Epithelial cell of prostate (primary cell): ENCODE data around the gene MEGF11.

ENCODE experiments used
- DNase-seq: peaks from one replicate; pipeline ENCODE4 v3.0.0-alpha.2; 2011; ENCODE audit warnings: low read depth, low spot score
- H3K27ac ChIP-seq: fragments of 450-650 bp; 2 replicates; pipeline ENCODE4 v1.5.1; 2017; ENCODE audit warnings: mild to moderate bottlenecking

MEGF11 gene

GRCh38 chr15:66153549-66154415 lies 99.8 kb downstream of the MEGF11 start:
- DNase-seq: no peak
- H3K27ac ChIP-seq: no peak overlapping the region

- H3K27ac ChIP-seq: no peak overlapping the region
Measured at GRCh38 chr15:66152650-66153049, 100.9 kb downstream of the MEGF11 start.

GRCh38 chr15:66151809-66152208 lies 101.7 kb downstream of the MEGF11 start:
- H3K27ac ChIP-seq: no peak overlapping the region
- no peak for DNase-seq

More at GRCh38 chr15:66152650-66153049, 100.9 kb downstream of the MEGF11 start:
- no peak for DNase-seq

- no peak for DNase-seq
- no peak overlapping the region for H3K27ac ChIP-seq
Measured at GRCh38 chr15:66149871-66150270, 103.7 kb downstream of the MEGF11 start.

- no peak for DNase-seq
- H3K27ac ChIP-seq: no peak overlapping the region
Measured at GRCh38 chr15:66148187-66148586, 105.4 kb downstream of the MEGF11 start.

GRCh38 chr15:66147440-66147839 lies 106.1 kb downstream of the MEGF11 start:
- no peak overlapping the region for H3K27ac ChIP-seq
- no peak for DNase-seq

- H3K27ac ChIP-seq: no peak overlapping the region
- no peak for DNase-seq
Measured at GRCh38 chr15:66145726-66146182, 107.8 kb downstream of the MEGF11 start.

- H3K27ac ChIP-seq: no peak overlapping the region
- DNase-seq: no peak
Measured at GRCh38 chr15:66144978-66145725, 108.4 kb downstream of the MEGF11 start.

GRCh38 chr15:66142285-66142684 lies 111.3 kb downstream of the MEGF11 start:
- DNase-seq: no peak
- no peak overlapping the region for H3K27ac ChIP-seq

GRCh38 chr15:66139591-66140207 lies 113.9 kb downstream of the MEGF11 start:
- no peak overlapping the region for H3K27ac ChIP-seq
- DNase-seq: no peak

- H3K27ac ChIP-seq: no peak overlapping the region
- DNase-seq: no peak
Measured at GRCh38 chr15:66138892-66139590, 114.5 kb downstream of the MEGF11 start.

GRCh38 chr15:66138096-66138783 lies 115.3 kb downstream of the MEGF11 start:
- H3K27ac ChIP-seq: no peak overlapping the region
- no peak for DNase-seq

- H3K27ac ChIP-seq: no peak overlapping the region
- no peak for DNase-seq
Measured at GRCh38 chr15:66136948-66137347, 116.6 kb downstream of the MEGF11 start.

GRCh38 chr15:66135664-66136063 lies 117.9 kb downstream of the MEGF11 start:
- H3K27ac ChIP-seq: no peak overlapping the region
- DNase-seq: no peak

- no peak for DNase-seq
- H3K27ac ChIP-seq: no peak overlapping the region
Measured at GRCh38 chr15:66134284-66134683, 119.3 kb downstream of the MEGF11 start.

GRCh38 chr15:66133247-66133885 lies 120.2 kb downstream of the MEGF11 start:
- no peak overlapping the region for H3K27ac ChIP-seq
- DNase-seq: no peak

- no peak for DNase-seq
- no peak overlapping the region for H3K27ac ChIP-seq
Measured at GRCh38 chr15:66132251-66132816, 121.2 kb downstream of the MEGF11 start.

- no peak for DNase-seq
Measured at GRCh38 chr15:66131831-66132230, 121.7 kb downstream of the MEGF11 start.

GRCh38 chr15:66131200-66131599 lies 122.3 kb downstream of the MEGF11 start:
- H3K27ac ChIP-seq: no peak overlapping the region
- no peak for DNase-seq

More at GRCh38 chr15:66131831-66132230, 121.7 kb downstream of the MEGF11 start:
- no peak overlapping the region for H3K27ac ChIP-seq
